Central memory CD4-positive, alpha-beta T cell (primary cell): ENCODE measurements around the gene SPTBN4.
"Not testable (repeated sequence)": the region's sequence is repeated elsewhere in the genome, so short reads cannot be mapped to it uniquely, and the experiment has no call there.

Experiments used
- DNase-seq: peaks from one replicate; pipeline ENCODE4 v3.0.0; 2022

The SPTBN4 gene

DNA sequence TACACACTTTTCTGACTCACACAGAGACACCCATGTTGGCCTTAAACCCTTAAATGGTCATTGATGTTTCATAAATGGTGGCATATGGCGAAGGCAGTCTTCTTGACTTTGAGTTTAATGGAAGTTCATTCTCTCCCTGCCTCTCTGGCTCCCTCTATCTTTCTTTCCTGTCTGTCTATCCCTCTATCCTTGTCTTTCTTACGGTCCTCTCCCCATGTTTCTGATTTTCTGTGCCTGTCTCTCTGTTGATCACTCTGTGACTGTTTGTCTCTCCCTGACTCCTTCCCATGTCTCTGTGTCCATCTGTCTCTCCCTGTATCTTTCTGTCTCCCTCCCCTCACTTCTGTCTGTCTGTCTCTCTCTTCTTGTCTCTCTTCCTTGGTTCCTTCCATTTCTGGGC, 66.7 kb downstream of the SPTBN4 start:
- no peak for DNase-seq

DNA sequence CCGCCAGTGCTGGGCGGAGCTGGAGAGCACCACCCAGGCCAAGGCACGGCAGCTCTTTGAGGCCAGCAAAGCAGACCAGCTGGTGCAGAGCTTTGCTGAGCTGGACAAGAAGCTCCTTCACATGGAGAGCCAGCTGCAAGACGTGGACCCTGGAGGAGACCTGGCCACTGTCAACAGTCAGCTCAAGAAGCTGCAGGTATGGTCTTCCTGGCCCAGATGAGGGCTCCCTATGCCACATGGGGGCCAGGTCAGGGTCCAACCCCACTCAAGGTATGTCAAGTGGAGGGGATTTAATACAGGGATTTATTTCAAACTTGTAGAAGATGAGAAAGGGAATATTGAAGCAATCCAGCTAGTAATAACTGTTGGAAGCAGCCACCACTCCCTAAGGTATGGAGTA, 67.3 kb downstream of the SPTBN4 start:
- DNase-seq = no peak

DNA sequence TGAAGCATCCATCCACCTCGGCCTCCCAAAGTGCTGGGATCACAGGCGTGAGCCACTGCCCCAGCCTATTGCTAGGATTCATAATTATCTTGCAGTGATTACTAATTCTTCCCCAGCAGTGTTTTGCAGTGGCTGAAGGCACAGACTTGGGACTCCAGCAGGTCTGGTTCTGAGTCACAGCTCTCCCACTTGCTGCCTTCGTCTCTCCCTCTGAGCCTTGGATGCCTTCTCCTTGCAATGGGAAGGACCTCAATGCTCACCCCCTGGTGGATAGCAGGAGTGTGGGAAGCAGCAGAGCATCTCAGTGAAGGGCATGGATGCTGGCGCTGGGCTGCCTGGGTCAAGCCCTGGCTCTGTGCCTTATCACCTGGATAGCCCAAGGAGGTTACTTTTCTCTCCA, 72.3 kb downstream of the SPTBN4 start:
- DNase-seq = no peak

DNA sequence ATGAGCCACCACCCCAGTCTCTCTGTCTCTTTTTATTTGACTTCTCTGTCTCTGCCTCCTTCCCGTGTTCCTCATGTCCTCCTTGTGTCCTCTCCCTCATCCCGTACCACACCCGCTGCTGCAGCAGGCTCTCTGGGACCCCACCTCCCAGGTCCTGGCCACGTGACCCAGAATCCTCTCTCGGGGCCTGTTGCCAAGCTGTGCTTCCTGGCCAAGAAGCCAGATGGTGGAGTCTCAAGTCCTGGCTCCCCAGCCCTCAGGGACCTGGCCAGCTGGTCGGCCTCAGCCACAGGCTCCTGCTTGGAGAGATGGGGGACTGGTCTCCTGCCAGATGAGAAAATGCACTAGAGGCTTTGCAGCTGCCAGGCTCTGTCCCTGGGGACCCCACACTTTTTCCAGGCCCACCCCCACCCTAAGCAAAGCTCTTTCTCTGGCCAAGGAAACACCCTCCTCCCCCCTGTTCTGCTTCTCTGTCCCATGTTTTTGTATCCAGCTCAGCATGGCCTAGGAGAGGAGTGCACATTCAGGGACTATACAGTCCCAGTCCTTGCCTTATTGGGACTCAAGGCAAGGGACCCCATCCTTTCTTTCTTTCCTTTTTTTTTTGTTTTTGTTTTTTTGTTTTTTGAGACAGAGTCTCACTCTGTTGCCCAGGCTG, 75.5 kb downstream of the SPTBN4 start:
- DNase-seq = no peak

DNA sequence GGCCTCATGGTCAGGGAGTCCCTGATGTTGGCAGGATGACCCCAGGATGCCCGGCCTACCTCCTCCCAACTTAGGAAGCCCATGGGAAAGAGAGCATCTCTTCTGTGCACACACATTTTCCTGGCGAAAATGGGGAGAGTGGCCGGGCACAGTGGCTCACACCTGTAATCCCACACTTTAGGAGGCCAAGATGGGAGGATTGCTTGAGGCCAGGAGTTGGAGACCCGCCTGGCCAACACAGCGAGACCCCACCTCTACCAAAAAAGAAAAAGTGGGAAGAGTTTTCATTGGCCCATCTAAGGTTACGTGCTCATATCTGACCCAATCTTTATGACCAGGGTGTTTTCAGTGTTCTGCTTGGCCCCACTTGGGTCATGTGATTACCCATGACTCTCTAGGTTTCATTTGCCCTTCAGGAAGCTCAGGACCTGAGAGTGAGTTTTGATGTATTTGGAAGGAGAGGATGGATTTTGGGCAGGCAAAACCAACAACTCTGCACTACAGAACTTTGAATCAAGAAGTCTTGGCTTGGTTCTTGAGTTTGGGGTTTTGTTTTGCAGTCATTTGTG, 76.3 kb downstream of the SPTBN4 start:
- no peak for DNase-seq

DNA sequence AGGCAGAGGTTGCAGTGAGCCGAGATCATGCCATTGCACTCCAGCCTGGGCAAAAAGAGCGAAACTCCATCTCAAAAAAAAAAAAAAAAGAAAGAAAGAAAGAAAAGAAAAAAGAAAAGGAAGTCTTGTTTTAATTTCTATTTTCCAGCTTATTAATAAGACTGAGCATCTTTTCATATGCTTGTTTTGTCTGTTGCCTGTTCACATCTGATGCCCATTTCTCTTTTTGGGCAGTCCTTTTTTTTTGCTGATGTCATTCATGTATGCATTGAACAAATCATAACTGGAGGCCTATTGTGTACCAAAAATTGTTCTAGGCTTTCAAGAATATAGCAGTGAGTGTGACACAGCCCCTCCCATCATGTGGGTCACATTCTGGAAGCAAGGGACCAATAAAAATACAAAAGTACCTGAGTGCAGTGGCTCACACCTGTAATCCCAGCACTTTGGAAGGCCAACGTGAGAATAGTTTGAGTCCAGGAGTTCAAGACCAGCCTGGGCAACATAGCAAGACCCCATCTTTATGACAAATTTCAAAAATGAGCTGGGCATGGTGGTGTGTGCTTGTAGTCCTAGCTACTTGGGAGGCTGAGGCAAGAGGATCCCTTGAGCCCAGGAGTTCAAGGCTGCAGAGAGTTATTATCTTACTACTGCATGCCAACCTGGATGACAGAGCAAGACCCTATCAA, 79.5 kb downstream of the SPTBN4 start:
- DNase-seq = not testable (repeated sequence)

DNA sequence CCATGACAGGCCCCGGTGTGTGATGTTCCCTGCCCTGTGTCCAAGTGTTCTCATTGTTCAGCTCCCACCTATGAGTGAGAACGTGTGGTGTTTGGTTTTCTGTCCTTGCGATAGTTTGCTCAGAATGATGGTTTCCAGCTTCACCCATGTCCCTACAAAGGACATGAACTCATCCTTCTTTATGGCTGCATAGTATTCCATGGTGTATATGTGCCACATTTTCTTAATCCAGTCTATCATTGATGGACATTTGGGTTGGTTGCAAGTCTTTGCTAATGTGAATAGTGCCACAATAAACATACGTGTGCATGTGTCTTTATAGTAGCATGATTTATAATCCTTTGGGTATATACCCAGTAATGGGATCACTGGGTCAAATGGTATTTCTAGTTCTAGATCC, 80.4 kb downstream of the SPTBN4 start:
- not testable (repeated sequence) for DNase-seq

DNA sequence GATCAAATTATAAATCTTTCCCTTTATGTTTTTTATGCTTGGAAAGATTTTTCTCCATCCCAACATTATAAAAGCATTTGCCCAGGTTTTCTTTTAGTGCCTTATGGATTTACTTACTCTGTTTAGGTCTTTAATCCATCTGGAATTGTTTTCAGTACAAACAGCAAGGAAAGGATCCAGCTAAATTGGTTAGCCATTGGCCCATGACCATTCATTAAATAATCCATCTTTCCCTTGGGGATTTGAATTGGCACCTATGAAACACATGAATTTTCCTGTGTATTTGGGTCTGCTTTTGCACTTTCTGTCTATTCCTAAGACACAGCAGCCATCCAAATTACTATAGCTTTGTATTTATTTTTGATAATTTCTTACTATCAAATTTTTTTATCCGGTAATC, 81.0 kb downstream of the SPTBN4 start:
- no peak for DNase-seq

DNA sequence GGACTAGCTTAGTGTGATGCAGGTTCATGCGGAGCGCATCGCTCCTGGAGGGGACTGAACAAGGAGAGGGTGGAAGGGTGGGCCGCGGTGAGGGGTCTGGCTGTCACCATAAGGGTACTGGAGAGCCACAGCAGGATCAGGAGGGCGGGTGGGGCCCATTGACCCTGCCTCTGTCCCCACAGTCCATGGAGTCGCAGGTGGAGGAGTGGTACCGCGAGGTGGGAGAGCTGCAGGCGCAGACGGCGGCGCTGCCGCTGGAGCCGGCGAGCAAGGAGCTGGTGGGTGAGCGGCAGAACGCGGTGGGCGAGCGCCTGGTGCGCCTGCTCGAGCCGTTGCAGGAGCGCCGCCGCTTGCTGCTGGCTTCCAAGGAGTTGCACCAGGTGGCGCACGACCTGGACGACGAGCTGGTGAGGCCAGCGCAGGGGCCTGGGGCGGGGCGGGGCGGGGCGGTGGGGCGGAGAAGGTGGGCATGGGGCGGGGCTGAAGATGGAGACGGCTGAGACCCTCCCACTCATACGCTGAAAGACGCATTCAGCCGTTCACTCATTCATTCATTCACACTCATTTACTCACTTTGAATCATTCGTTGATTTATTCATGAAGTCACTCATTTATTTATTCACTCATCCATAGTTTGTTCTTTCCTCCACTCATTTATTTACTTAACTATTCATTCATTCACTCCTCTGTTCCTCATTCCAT, 82.4 kb downstream of the SPTBN4 start:
- DNase-seq = peak; percentile 49

DNA sequence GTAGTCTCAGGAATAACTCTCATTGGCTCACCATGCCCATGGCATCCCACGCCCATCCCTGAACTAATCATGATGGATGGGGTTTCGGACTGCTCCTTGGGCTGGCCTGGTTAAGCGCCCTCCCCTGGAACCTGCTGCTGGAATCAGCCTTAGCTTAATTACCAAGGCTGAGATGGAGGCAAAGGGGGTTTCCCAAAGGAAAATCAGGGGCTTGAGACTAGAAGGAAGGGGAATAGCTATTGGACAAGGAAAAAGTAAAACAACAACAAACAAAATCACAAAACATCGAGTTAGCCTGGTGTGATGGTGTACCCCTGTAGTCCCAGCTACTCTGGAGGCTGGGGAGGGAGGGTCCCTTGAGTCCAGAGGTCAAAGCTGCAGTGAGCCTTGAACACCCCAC, 84.2 kb downstream of the SPTBN4 start:
- DNase-seq = no peak

DNA sequence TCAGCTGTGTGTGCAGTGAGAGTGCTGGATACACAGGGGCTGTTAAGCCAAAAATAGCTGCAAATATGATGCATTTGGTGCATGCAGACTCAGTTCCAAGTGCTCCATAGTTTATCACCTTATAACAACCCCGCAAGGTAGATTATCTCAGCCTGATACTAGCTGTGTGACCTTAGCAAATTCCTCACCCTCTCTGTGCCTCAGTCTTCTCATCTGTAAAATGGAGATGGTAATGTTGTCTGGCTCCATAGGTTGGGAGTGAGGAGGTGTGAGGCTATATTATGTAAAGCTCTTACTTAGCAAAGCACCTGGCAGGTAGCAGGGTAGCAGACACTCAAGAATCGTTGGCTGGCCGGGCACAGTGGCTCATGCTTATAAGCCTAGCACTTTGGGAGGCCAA, 86.0 kb downstream of the SPTBN4 start:
- no peak for DNase-seq

DNA sequence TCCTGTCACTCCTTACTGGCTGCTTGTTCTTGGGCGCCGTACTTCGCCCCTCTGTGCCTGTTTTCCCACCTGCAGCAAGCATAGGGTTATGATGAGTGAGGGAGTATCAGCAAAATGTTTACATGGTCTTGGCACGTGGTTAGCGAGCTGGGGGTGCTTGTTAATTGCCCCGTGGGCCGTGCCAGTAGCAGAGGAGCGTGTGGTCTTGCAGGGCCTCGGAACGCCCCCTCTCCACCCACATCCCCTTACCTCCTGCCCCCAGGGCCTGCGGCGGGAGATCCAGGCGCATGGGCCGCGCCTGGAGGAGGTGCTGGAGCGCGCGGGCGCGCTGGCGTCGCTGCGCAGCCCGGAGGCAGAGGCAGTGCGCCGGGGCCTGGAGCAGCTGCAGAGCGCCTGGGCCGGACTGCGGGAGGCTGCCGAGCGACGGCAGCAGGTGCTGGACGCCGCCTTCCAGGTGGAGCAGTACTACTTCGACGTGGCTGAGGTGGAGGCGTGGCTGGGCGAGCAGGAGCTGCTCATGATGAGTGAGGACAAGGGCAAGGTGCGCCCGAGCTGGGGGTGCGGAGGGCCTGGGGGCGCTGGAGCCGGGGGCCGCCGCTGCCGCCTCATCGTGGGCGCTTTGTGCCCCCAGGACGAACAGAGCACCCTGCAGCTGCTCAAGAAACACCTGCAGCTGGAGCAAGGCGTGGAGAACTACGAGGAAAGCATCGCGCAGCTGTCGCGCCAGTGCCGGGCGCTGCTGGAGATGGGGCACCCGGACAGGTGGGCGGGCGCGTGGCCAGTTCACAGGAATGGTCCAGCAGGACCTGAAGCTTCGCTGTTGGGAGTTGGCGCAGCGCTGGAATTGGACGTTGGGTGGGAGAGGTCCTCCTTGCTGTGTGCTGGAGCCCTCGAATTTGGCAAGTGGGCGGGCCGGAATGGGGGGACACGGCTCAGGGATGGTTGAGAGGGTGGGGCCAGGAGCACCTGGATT, 87.4 kb downstream of the SPTBN4 start:
- no peak for DNase-seq

DNA sequence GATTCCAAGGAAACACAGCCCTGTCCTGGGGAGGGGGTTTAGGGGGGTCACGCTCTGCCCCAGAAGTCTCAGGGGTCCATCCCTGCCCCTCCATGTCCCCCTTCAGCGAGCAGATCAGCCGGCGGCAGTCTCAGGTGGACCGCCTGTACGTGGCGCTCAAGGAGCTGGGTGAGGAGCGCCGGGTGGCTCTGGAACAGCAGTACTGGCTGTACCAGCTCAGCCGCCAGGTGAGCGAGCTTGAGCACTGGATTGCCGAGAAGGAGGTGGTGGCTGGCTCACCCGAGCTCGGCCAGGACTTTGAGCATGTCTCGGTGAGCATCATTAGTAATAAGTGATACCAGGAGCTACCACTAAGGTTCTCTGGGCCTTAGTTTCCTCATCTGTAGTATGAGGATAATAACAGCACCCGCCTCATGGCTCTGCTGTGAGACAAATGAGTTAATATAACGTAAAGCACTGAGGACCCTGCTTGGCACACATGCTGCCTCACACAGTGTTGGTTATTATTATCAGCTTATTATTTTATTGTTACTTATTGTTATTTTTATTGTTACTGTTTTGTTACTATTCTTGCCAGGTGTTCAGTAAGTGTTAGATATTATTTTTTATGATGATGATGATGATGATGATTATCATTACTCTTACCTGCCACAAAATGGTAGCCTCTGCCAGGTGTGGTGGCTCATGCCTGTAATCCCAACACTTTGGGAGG, 89.3 kb downstream of the SPTBN4 start:
- DNase-seq = no peak

DNA sequence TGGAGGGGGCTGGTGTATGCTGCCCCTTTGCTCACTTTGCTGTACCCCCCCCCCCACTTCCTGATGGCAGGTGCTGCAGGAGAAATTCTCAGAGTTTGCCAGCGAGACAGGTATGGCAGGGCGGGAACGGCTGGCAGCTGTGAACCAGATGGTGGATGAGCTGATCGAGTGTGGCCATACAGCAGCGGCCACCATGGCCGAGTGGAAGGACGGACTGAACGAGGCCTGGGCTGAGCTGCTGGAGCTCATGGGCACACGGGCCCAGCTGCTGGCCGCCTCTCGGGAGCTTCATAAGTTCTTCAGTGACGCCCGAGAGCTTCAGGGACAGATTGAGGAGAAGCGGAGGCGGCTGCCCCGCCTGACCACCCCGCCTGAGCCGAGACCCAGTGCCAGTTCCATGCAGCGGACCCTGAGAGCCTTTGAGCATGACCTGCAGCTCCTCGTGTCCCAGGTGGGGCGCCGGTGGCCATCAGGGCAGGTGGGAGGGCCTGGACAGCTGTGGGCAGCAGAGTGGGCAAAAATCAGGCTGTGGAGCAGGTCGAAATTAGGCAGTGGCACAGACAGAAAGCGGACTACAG, 90.2 kb downstream of the SPTBN4 start:
- no peak for DNase-seq

DNA sequence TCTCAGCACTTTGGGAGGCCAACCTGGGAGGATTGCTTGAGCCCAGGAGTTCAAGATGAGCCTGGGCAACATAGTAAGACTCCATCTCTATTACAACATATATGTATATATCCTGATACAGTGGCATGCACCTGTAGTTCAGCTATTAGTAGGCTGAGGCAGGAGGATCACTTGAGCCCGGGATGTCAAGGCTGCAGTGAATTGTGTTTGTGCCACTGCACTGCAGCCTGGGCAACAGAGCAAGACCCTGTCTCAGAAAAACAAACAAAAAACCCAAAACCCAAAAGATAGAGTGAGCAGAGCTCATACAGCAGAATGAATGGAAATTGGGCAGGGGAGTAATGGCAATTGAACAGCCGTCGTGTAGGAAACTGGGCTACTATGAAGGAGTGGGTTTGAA, 92.6 kb downstream of the SPTBN4 start:
- no peak for DNase-seq

DNA sequence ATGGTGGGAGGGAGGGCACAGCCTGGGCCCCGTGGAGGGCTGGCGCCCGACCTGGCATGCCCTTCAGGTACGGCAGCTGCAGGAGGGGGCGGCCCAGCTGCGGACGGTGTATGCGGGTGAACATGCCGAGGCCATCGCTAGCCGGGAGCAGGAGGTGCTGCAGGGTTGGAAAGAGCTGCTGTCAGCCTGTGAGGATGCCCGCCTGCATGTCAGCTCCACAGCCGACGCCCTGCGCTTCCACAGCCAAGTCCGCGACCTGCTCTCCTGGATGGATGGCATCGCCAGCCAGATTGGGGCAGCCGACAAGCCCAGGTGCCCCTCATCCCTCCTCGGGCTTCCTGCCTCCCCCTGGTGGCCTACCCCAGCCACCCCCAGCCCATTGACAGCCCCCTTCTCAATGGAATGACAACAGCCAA, 93.3 kb downstream of the SPTBN4 start:
- no peak for DNase-seq

DNA sequence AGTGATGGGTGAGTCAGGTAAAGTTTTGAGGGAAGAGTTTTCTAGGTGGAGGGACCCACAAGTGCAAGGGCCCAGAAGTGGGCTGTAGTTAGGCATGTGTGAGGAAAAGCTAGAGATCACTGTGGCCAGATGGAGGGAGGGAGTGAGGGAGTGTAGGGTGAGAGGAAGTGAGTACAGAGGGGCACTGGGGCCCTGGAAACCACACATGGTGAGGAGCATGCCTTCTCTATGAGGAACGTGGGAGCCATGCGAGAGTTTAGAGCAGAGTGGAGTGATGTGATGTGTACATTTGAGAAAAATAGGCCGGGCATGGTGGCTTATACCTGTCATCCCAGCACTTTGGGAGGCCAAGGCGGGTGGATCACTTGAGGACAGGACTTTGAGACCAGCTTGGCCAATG, 95.1 kb downstream of the SPTBN4 start:
- no peak for DNase-seq

DNA sequence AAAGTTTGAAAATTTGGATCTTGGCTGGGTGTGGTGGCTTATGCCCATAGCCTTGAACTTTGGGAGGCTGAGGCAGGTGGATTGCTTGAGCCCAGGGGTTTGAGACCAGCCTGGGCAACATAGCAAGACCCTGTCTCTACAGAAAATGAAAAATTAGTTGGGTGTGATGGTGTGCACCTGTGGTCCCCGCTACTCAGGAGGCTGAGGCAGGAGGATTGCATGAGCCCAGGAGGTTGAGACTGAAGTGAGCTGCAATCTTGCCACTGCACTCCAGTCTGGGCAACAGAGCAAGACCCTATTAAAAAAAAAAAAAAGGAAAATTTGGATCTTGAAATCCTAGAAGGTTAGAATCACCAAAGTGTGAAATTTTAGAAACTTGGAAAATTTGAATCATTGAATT, 97.7 kb downstream of the SPTBN4 start:
- DNase-seq = not testable (repeated sequence)

DNA sequence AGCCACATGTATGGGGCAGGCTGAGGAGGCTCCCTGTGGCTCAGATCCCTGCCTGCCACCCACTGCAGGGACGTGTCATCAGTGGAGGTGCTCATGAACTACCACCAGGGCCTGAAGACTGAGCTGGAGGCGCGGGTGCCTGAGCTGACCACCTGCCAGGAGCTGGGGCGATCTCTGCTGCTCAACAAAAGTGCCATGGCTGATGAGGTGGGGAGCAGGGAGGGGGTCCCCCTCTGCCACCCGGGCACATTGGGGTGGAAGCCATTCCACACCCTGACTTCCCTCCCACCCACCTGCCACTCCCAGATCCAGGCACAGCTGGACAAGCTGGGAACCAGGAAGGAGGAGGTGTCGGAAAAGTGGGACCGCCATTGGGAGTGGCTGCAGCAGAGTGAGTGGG, 98.6 kb downstream of the SPTBN4 start:
- no peak for DNase-seq

DNA sequence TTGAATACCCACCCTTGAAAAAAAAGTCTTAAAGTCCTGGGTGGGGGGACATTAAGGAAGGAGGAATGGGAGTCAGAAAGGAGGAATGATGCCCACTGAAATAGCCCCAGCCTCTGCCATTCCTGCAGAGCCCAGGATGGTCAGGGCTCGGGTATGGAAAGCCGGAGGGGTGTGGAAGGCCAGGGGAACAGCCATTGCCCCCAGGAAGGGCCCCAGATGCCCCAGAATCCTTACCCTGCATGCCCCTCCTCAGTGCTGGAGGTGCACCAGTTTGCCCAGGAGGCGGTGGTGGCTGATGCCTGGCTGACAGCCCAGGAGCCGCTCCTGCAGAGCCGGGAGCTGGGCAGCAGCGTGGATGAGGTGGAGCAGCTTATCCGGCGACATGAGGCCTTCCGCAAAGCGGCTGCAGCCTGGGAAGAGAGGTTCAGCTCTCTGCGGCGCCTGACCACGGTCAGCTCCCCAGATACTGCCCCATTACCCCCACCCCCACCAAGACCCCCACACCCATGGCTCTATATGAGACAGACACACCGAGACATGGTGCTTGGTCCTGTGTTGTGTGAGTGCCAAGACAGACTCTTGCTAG, 99.2 kb downstream of the SPTBN4 start:
- no peak for DNase-seq
